Natural killer cell (primary cell): ENCODE measurements around the gene TSPYL4. TPM values are rescaled to one million over a fixed set of nuclear protein-coding genes. Genes with fewer than 3 reads are reported as not detected.

Experiments used
- ATAC-seq, 3 donors: fragments of 150-1000 bp in 2 of 3; fragments of 200-7000 bp in 1 of 3; cut with Tn5 transposase; 1 replicate in 1 of 3; 2 replicates in 2 of 3; pipeline ENCODE4 v1.10.0; 2021; ENCODE audit warnings: mild to moderate bottlenecking in 2 of 3, moderate library complexity in 2 of 3
- DNase-seq, 2 donors: peaks; one replicate each; pipeline versions ENCODE4 v3.0.0 to v3.0.0-alpha.2; 2013 to 2021; ENCODE audit warnings: mixed read lengths in 1 of 2
- H3K27ac ChIP-seq: one replicate; pipeline ENCODE4 v1.5.1; 2013; ENCODE audit warnings: mild to moderate bottlenecking, low read length
- H3K27me3 ChIP-seq: one replicate; pipeline ENCODE4 v1.6.1; 2013; ENCODE audit warnings: low read length; ENCODE audit not compliant: control insufficient read depth, insufficient read depth
- H3K36me3 ChIP-seq: one replicate; pipeline ENCODE4 v1.6.1; 2013; ENCODE audit warnings: low read length; ENCODE audit not compliant: control insufficient read depth, insufficient read depth
- H3K4me1 ChIP-seq: one replicate; pipeline ENCODE4 v1.6.1; 2013; ENCODE audit warnings: low read length; ENCODE audit not compliant: control insufficient read depth, insufficient read depth
- H3K4me3 ChIP-seq: one replicate; pipeline ENCODE4 v1.5.1; 2013; ENCODE audit warnings: low read length
- H3K9me3 ChIP-seq: one replicate; pipeline ENCODE4 v1.6.1; 2013; ENCODE audit warnings: low read length; ENCODE audit not compliant: control insufficient read depth, insufficient read depth
- H3K27ac Mint-ChIP-seq, 2 donors: one replicate each; pipeline ENCODE4 v1.8.0; 2022; ENCODE audit warnings: mild to moderate bottlenecking in 2 of 2, mixed read lengths in 2 of 2, moderate library complexity in 1 of 2
- H3K27me3 Mint-ChIP-seq, 2 donors: one replicate each; pipeline ENCODE4 v1.8.0; 2022; ENCODE audit warnings: low read depth in 2 of 2, mixed read lengths in 2 of 2
- H3K36me3 Mint-ChIP-seq: one replicate; pipeline ENCODE4 v1.8.0; 2022; ENCODE audit warnings: mixed read lengths
- H3K4me1 Mint-ChIP-seq, 2 donors: one replicate each; pipeline ENCODE4 v1.8.0; 2022; ENCODE audit warnings: mixed read lengths in 2 of 2
- H3K4me3 Mint-ChIP-seq: one replicate; pipeline ENCODE4 v1.8.0; 2022; ENCODE audit warnings: mild to moderate bottlenecking, moderate library complexity, mixed read lengths
- H3K9me3 Mint-ChIP-seq, 2 donors: one replicate each; pipeline ENCODE4 v1.8.0; 2022; ENCODE audit warnings: mixed read lengths in 2 of 2
- WGBS: methylation state at CpG from one replicate; pipeline ENCODE4 v1.1.7; 2013; ENCODE audit warnings: missing lambda C conversion rate; ENCODE audit not compliant: insufficient coverage; 5-methylcytosine and 5-hydroxymethylcytosine counted together
- intact Hi-C: fragments of 100-400 bp; cut with micrococcal nuclease; formaldehyde crosslinking; loops from one replicate; pipeline ENCODE4 v1.14.2; 2022
- total RNA-seq, 4 donors: library from RNA; stranded (reverse); fragments of 120-200 nt in 1 of 4; gene quantifications; one replicate each; pipeline versions ENCODE4 v1.2.3 to v1.2.4, GENCODE V29; 2013 to 2022
- TF ChIP-seq, protein P1 (sequence below): fragments of 200-600 bp; IDR thresholded peaks from one replicate; pipeline ENCODE4 v1.8.0; 2022; ENCODE audit warnings: antibody characterized with exemption

The TSPYL4 gene
- total RNA-seq, 3 donors from 2014 or later (not counting 1 experiment from before 2014, with no cell fraction given) = 21.5 to 36.8 (median 26.5) TPM

DNA sequence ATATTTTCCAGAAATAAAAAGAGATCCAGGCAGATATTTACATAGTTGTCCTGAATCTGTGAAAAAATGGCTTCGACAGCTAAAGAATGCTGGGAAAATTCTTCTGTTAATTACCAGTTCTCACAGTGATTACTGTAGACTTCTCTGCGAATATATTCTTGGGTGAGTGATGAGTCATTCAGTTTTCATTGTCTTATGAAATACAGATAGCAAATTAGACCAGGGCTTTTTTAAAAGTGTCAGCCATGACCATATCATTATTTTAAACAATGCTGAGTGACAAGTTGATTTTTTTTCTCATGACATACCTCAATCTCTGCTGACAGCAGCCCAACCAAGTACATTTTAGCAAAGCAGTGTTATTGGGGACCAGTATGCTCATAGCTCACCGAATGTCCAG lies 32.8 kb downstream of the TSPYL4 start:
- TF ChIP-seq, protein P1, sequence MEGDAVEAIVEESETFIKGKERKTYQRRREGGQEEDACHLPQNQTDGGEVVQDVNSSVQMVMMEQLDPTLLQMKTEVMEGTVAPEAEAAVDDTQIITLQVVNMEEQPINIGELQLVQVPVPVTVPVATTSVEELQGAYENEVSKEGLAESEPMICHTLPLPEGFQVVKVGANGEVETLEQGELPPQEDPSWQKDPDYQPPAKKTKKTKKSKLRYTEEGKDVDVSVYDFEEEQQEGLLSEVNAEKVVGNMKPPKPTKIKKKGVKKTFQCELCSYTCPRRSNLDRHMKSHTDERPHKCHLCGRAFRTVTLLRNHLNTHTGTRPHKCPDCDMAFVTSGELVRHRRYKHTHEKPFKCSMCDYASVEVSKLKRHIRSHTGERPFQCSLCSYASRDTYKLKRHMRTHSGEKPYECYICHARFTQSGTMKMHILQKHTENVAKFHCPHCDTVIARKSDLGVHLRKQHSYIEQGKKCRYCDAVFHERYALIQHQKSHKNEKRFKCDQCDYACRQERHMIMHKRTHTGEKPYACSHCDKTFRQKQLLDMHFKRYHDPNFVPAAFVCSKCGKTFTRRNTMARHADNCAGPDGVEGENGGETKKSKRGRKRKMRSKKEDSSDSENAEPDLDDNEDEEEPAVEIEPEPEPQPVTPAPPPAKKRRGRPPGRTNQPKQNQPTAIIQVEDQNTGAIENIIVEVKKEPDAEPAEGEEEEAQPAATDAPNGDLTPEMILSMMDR = no peak
- H3K4me3 ChIP-seq = no peak overlapping the region
- H3K27me3 ChIP-seq = no peaks in the 10 kb centered on the region
- Mint-ChIP-seq H3K4me1 (no peaks in the 10 kb centered on the region), H3K4me3 (no peak overlapping the region), H3K9me3 (no peaks in the 10 kb centered on the region), H3K36me3 (no peaks in the 10 kb centered on the region), H3K27me3 (no peaks in the 10 kb centered on the region), H3K27ac (no peak overlapping the region)
- H3K9me3 ChIP-seq = no peaks in the 10 kb centered on the region
- no peak overlapping the region for H3K27ac ChIP-seq
- WGBS = 90% methylated on average over 1 of the region's 3 CpGs
- ATAC-seq (no peak), DNase-seq (no peak)
- H3K4me1 ChIP-seq = no peaks in the 10 kb centered on the region
- intact Hi-C loops = no loop called here
- peaks cover 9% of the 10 kb centered on the region for H3K36me3 ChIP-seq

DNA sequence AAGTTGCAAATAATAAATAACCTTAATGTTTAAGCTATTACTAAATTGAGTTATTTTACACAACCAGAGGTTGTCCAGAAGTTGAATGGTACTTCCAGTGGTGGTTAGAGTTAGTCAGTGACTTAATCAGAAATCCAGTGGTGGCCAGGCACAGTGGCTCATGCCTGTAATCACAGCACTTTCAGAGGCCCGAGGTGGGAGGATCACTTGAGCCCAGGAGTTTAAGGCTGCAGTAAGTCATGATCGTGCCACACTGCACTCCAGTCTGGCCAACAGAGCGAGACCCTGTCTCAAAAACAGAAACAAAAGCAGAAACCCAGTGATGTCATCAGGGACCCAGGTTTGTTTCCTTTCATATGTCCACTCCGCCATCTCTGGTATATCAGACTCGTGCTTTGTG lies 35.0 kb downstream of the TSPYL4 start:
- ATAC-seq = no peak

DNA sequence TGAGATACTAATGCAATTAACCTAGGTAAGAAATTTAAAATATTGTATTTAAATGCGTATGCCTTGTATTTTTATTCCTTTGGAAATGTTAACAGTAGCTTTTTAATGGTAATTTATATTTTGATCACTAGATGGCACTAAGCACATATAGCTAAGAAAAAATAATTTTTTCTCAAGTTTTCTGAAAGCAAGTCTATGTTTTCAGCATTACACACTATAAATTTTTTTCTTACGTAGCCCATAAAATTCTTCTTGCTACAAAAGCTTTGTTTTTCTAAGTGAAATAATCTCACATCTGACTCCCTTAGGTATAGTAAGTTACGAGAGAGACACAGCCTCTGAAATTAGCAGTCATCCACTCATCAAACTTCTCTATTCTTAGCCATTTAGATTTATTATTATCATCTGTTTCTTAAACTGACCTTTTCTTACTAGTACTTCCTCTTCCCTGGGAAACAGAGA lies 35.7 kb downstream of the TSPYL4 start:
- DNase-seq = peak in 1 of 2 donors; percentile 20

More for the DNA sequence above, 35.0 kb downstream of the TSPYL4 start:
- Mint-ChIP-seq H3K4me3 (no peak overlapping the region), H3K4me1 (no peaks in the 10 kb centered on the region), H3K27ac (no peak overlapping the region), H3K27me3 (no peaks in the 10 kb centered on the region), H3K36me3 (no peaks in the 10 kb centered on the region), H3K9me3 (no peaks in the 10 kb centered on the region)
- Histone ChIP-seq H3K4me1 (no peaks in the 10 kb centered on the region), H3K4me3 (no peak overlapping the region), H3K27me3 (no peaks in the 10 kb centered on the region), H3K27ac (no peak overlapping the region), H3K36me3 (peaks cover 9% of the 10 kb centered on the region), H3K9me3 (no peaks in the 10 kb centered on the region)
- intact Hi-C loops = loop anchor here (1.0 to 5.0 kb wide), 3 partner anchors 58 to 343 kb away; partner anchors contain the start of gene TSPYL1
- WGBS = 96% methylated on average over 5 of the region's 5 CpGs
- no peak for DNase-seq
- TF ChIP-seq, protein P1 = no peak

More for the DNA sequence above, 35.7 kb downstream of the TSPYL4 start:
- Mint-ChIP-seq H3K36me3 (no peaks in the 10 kb centered on the region), H3K27me3 (no peaks in the 10 kb centered on the region), H3K4me1 (no peaks in the 10 kb centered on the region), H3K27ac (no peak overlapping the region), H3K9me3 (no peaks in the 10 kb centered on the region), H3K4me3 (no peak overlapping the region)
- intact Hi-C loops = loop anchor here (1.0 to 5.0 kb wide), 3 partner anchors 59 to 344 kb away; partner anchors contain the start of gene TSPYL1
- Histone ChIP-seq H3K4me1 (no peaks in the 10 kb centered on the region), H3K9me3 (no peaks in the 10 kb centered on the region), H3K36me3 (peaks cover 7% of the 10 kb centered on the region), H3K4me3 (no peak overlapping the region), H3K27ac (no peak overlapping the region), H3K27me3 (no peaks in the 10 kb centered on the region)
- TF ChIP-seq, protein P1 = peak; percentile 64
- 80% methylated on average over 1 of the region's 3 CpGs for WGBS
- no peak for ATAC-seq
